ENCODE data around the gene FAM98C.
"Not testable (repeated sequence)": the region's sequence is repeated elsewhere in the genome, so short reads cannot be mapped to it uniquely, and the experiment has no call there.

FAM98C gene

GRCh38 chr19:38399081-38399480, 3.8 kb upstream of the FAM98C start:
- DNase-seq (ENCODE audit: low read depth), result no peak

GRCh38 chr19:38399537-38399936, 3.4 kb upstream of the FAM98C start:
- DNase-seq (ENCODE audit: low read depth), result no peak

GRCh38 chr19:38400361-38400760, 2.5 kb upstream of the FAM98C start:
- DNase-seq (ENCODE audit: low read depth), result no peak

GRCh38 chr19:38401148-38401547, 1.7 kb upstream of the FAM98C start:
- DNase-seq (ENCODE audit: low read depth), result no peak

GRCh38 chr19:38402623-38402966, 298 bp upstream of the FAM98C start:
- DNase-seq (ENCODE audit: low read depth), result no peak

GRCh38 chr19:38404858-38405257, 2.0 kb downstream of the FAM98C start:
- DNase-seq (ENCODE audit: low read depth), result no peak

- no peak for DNase-seq (ENCODE audit: low read depth)
Measured at GRCh38 chr19:38405276-38405675, 2.4 kb downstream of the FAM98C start.

GRCh38 chr19:38409631-38410133, 6.8 kb downstream of the FAM98C start:
- no peak for DNase-seq (ENCODE audit: low read depth)

GRCh38 chr19:38410407-38410806, 7.5 kb downstream of the FAM98C start:
- DNase-seq (ENCODE audit: low read depth), result not testable (repeated sequence)

- no peak for DNase-seq (ENCODE audit: low read depth)
Measured at GRCh38 chr19:38411041-38411712, 8.3 kb downstream of the FAM98C start.

- DNase-seq (ENCODE audit: low read depth), result not testable (repeated sequence)
Measured at GRCh38 chr19:38411898-38412297, 9.0 kb downstream of the FAM98C start.

GRCh38 chr19:38412491-38412890, 9.6 kb downstream of the FAM98C start:
- no peak for DNase-seq (ENCODE audit: low read depth)

GRCh38 chr19:38412961-38413360, 10.1 kb downstream of the FAM98C start:
- DNase-seq (ENCODE audit: low read depth), result no peak

GRCh38 chr19:38413416-38413815, 10.5 kb downstream of the FAM98C start:
- no peak for DNase-seq (ENCODE audit: low read depth)

GRCh38 chr19:38417146-38417543, 14.3 kb downstream of the FAM98C start:
- no peak for DNase-seq (ENCODE audit: low read depth)

GRCh38 chr19:38417544-38418506, 14.9 kb downstream of the FAM98C start:
- no peak for DNase-seq (ENCODE audit: low read depth)

- DNase-seq (ENCODE audit: low read depth), result no peak
Measured at GRCh38 chr19:38420935-38421334, 18.0 kb downstream of the FAM98C start.

- no peak for DNase-seq (ENCODE audit: low read depth)
Measured at GRCh38 chr19:38421856-38422255, 19.0 kb downstream of the FAM98C start.

GRCh38 chr19:38422438-38422837, 19.5 kb downstream of the FAM98C start:
- no peak for DNase-seq (ENCODE audit: low read depth)

GRCh38 chr19:38424272-38424671, 21.4 kb downstream of the FAM98C start:
- DNase-seq (ENCODE audit: low read depth), result no peak

- DNase-seq (ENCODE audit: low read depth), result no peak
Measured at GRCh38 chr19:38425222-38425809, 22.4 kb downstream of the FAM98C start.

GRCh38 chr19:38425810-38426466, 23.0 kb downstream of the FAM98C start, which contains the start of gene RASGRP4:
TSS of gene RASGRP4 (minus strand) at chr19:38426219. CDS start at chr19:38426091, 128 bp downstream.
- DNase-seq (ENCODE audit: low read depth), result no peak
